B cell (primary cell): ENCODE data around the gene NCK1. TPM values are rescaled to one million over a fixed set of nuclear protein-coding genes. Genes with fewer than 3 reads are reported as not detected.

Source experiments
- ATAC-seq: fragments of 200-7000 bp; cut with Tn5 transposase; one replicate; pipeline ENCODE4 v1.10.0; 2021; ENCODE audit warnings: low read depth, mild to moderate bottlenecking, moderate number of reproducible peaks, moderate library complexity
- CTCF ChIA-PET: fragments of 350-600 bp; sonication (Branson Sonifier 250); formaldehyde crosslinking; loops from one replicate; lab custom pipeline; 2021; ENCODE audit warnings: antibody characterized with exemption, inconsistent platforms; lab: Charles Lee
- POLR2A ChIA-PET: fragments of 350-600 bp; sonication (Branson Sonifier 250); formaldehyde crosslinking; loops from one replicate; lab custom pipeline; 2021; ENCODE audit warnings: antibody characterized with exemption; lab: Charles Lee
- DNase-seq: peaks from one replicate; pipeline ENCODE4 v3.0.0; 2013
- H2AFZ ChIP-seq: 2 replicates; pipeline ENCODE4 v1.6.1; 2012; ENCODE audit warnings: mild to moderate bottlenecking, low read depth, low read length; ENCODE audit not compliant: insufficient read depth, poor library complexity, severe bottlenecking
- H3K27ac ChIP-seq, 2 donors: 1 replicate in 1 of 2; 2 replicates in 1 of 2; pipeline ENCODE4 v1.5.1; 2012 to 2013; ENCODE audit warnings: low read length in 2 of 2, mild to moderate bottlenecking in 2 of 2, moderate library complexity in 1 of 2
- H3K27me3 ChIP-seq, 4 experiments: fragments of 200-600 bp in 1 of 4; sonication (generic) in 1 of 4; replicated peaks in 1 of 4; 1 replicate in 2 of 4; 2 replicates in 2 of 4; pipeline versions ENCODE4 v1.6.1 to v1.7.0; 2013 to 2016; ENCODE audit warnings: low read length in 3 of 4, mild to moderate bottlenecking in 2 of 4, mixed read lengths in 1 of 4, moderate library complexity in 1 of 4; ENCODE audit not compliant: insufficient read depth in 4 of 4, control insufficient read depth in 3 of 4; ENCODE audit errors: control extremely low read depth in 1 of 4
- H3K36me3 ChIP-seq, 2 experiments: replicated peaks in 1 of 2; 1 replicate in 1 of 2; 2 replicates in 1 of 2; pipeline versions ENCODE4 v1.6.1 to v1.7.1; 2013; ENCODE audit warnings: low read length in 1 of 2; ENCODE audit not compliant: insufficient read depth in 2 of 2, control insufficient read depth in 1 of 2; ENCODE audit errors: control extremely low read depth in 1 of 2, extremely low read depth in 1 of 2
- H3K4me1 ChIP-seq, 2 donors: fragments of 200-600 bp in 1 of 2; sonication (generic) in 1 of 2; 1 replicate in 1 of 2; 2 replicates in 1 of 2; pipeline versions ENCODE4 v1.5.1 to v1.6.1; 2013 to 2017; ENCODE audit warnings: low read length in 2 of 2; ENCODE audit not compliant: control insufficient read depth in 2 of 2, insufficient read depth in 2 of 2
- H3K4me2 ChIP-seq: replicated peaks from 2 replicates; pipeline ENCODE3; 2012; ENCODE audit warnings: mild to moderate bottlenecking, low read depth, low read length; ENCODE audit not compliant: poor library complexity, severe bottlenecking
- H3K4me3 ChIP-seq, 5 experiments: fragments of 200-600 bp in 1 of 5; sonication (generic) in 1 of 5; 1 replicate in 3 of 5; 2 replicates in 2 of 5; pipeline versions ENCODE4 v1.5.1 to v1.7.0; 2011 to 2016; ENCODE audit warnings: low read length in 4 of 5, mild to moderate bottlenecking in 4 of 5, low read depth in 2 of 5, control low read depth in 1 of 5, moderate library complexity in 1 of 5; ENCODE audit not compliant: insufficient read depth in 1 of 5; ENCODE audit errors: control extremely low read depth in 1 of 5, extremely low read depth in 1 of 5
- H3K79me2 ChIP-seq: fragments of 200-600 bp; sonication (generic); one replicate; pipeline ENCODE4 v1.6.0; 2016; ENCODE audit warnings: low read length; ENCODE audit not compliant: control insufficient read depth, insufficient read depth
- H3K9ac ChIP-seq: fragments of 200-600 bp; sonication (generic); 2 replicates; pipeline ENCODE4 v1.6.1; 2017; ENCODE audit warnings: mild to moderate bottlenecking, low read length, moderate library complexity
- H3K9me3 ChIP-seq, 3 donors: one replicate each; pipeline versions ENCODE4 v1.6.1 to v1.7.1; 2013; ENCODE audit warnings: low read length in 2 of 3; ENCODE audit not compliant: control insufficient read depth in 2 of 3, insufficient read depth in 1 of 3; ENCODE audit errors: control extremely low read depth in 1 of 3
- H4K20me1 ChIP-seq: 2 replicates; pipeline ENCODE4 v1.6.0; 2012; ENCODE audit warnings: mild to moderate bottlenecking, low read length; ENCODE audit not compliant: insufficient read depth, control insufficient read depth, poor library complexity, severe bottlenecking
- H3K27ac Mint-ChIP-seq: one replicate; pipeline ENCODE4 v1.8.0; 2021; ENCODE audit warnings: mixed read lengths
- H3K27me3 Mint-ChIP-seq: one replicate; pipeline ENCODE4 v1.8.0; 2021; ENCODE audit warnings: mixed read lengths
- H3K4me1 Mint-ChIP-seq: one replicate; pipeline ENCODE4 v1.8.0; 2021; ENCODE audit warnings: mixed read lengths
- H3K4me3 Mint-ChIP-seq: one replicate; pipeline ENCODE4 v1.8.0; 2021; ENCODE audit warnings: mixed read lengths
- H3K9me3 Mint-ChIP-seq: one replicate; pipeline ENCODE4 v1.8.0; 2022; ENCODE audit warnings: mixed read lengths; ENCODE audit not compliant: insufficient read depth
- EZH2 ChIP-seq: IDR thresholded peaks from 2 replicates; pipeline ENCODE4 v1.6.1; 2012; ENCODE audit warnings: borderline replicate concordance, low read depth, mild to moderate bottlenecking, moderate library complexity, low read length; ENCODE audit not compliant: insufficient read depth, poor library complexity, severe bottlenecking
- WGBS: methylation state at CpG from one replicate; pipeline ENCODE4 v1.1.5; 2013; ENCODE audit warnings: missing lambda C conversion rate; ENCODE audit not compliant: insufficient coverage; 5-methylcytosine and 5-hydroxymethylcytosine counted together
- intact Hi-C: fragments of 100-400 bp; cut with micrococcal nuclease; formaldehyde crosslinking; loops from one replicate; pipeline ENCODE4 v1.10.0; 2022
- polyA plus RNA-seq: library from polyadenylated mRNA; depleted of rRNA; stranded (reverse); fragments of >200 nt; gene quantifications from 2 replicates; pipeline ENCODE4 v1.2.3, GENCODE V29; 2012
- total RNA-seq, 2 donors: library from RNA; stranded (reverse); fragments of 120-200 nt in 1 of 2; gene quantifications; 1 replicate in 1 of 2; 2 replicates in 1 of 2; pipeline versions ENCODE4 v1.2.3 to v1.2.4, GENCODE V29; 2013 to 2022
- TF ChIP-seq, protein P1 (sequence below): fragments of 200-600 bp; IDR thresholded peaks from one replicate; pipeline ENCODE4 v1.8.0; 2022; ENCODE audit warnings: antibody characterized with exemption, mild to moderate bottlenecking

NCK1 gene
- total and polyA plus RNA-seq, 2 donors (not counting 1 experiment from before 2014, with no cell fraction given): 12.6 to 32.4 TPM

GRCh38 chr3:136819731-136820679, 42.0 kb upstream of the NCK1 start:
- H2AFZ ChIP-seq: peak overlapping the region; percentile 81
- DNase-seq (peak; percentile 44), ATAC-seq (no peak)
- H3K4me3 Mint-ChIP-seq: peak overlapping the region; percentile 95
- peak overlapping the region; percentile 43 to 66 (median 58) for H3K4me3 ChIP-seq
- H3K36me3 ChIP-seq: no peaks in the 10 kb centered on the region
- ChIA-PET POLR2A (interaction anchor here (0.6 to 1.2 kb wide), 2 partner anchors 19 to 42 kb away, joined by 3 to 8 read pairs; partner anchors contain the start of gene NCK1), CTCF (interaction anchor here (1.3 kb wide), 1 partner anchor 67 kb away, joined by 5 read pairs; no protein-coding TSS in a partner anchor)
- peaks cover 30% of the 10 kb centered on the region for H3K27me3 Mint-ChIP-seq
- no peak overlapping the region for H3K27ac ChIP-seq
- peaks cover 1 to 22% (median 3%) of the 10 kb centered on the region in 3 donors for H3K9me3 ChIP-seq
- H3K9ac ChIP-seq: peak overlapping the region; percentile 75
- peak overlapping the region; percentile 85 for H3K27ac Mint-ChIP-seq
- intact Hi-C loops: loop anchor here (2.0 kb wide), 2 partner anchors 195 to 429 kb away; no protein-coding TSS in a partner anchor
- peaks cover 5% of the 10 kb centered on the region for H3K9me3 Mint-ChIP-seq
- H3K27me3 ChIP-seq: peaks cover 0 to 40% (median 31%) of the 10 kb centered on the region in 4 experiments
- H4K20me1 ChIP-seq: no peaks in the 10 kb centered on the region
- H3K79me2 ChIP-seq: no peaks in the 10 kb centered on the region
- peak overlapping the region; percentile 97 for H3K4me2 ChIP-seq
- no peak for TF ChIP-seq EZH2
- TF ChIP-seq, protein P1, sequence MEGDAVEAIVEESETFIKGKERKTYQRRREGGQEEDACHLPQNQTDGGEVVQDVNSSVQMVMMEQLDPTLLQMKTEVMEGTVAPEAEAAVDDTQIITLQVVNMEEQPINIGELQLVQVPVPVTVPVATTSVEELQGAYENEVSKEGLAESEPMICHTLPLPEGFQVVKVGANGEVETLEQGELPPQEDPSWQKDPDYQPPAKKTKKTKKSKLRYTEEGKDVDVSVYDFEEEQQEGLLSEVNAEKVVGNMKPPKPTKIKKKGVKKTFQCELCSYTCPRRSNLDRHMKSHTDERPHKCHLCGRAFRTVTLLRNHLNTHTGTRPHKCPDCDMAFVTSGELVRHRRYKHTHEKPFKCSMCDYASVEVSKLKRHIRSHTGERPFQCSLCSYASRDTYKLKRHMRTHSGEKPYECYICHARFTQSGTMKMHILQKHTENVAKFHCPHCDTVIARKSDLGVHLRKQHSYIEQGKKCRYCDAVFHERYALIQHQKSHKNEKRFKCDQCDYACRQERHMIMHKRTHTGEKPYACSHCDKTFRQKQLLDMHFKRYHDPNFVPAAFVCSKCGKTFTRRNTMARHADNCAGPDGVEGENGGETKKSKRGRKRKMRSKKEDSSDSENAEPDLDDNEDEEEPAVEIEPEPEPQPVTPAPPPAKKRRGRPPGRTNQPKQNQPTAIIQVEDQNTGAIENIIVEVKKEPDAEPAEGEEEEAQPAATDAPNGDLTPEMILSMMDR: no peak
- H3K4me1 ChIP-seq: peaks cover 21 to 22% of the 10 kb centered on the region in 2 donors
- peaks cover 23% of the 10 kb centered on the region for H3K4me1 Mint-ChIP-seq
- WGBS: 7% methylated on average over 48 of the region's 51 CpGs
